A172 (cell line): ENCODE results near the gene TCOF1. TPM values are rescaled to one million over a fixed set of nuclear protein-coding genes. Genes with fewer than 3 reads are reported as not detected.

ENCODE experiments used
- DNase-seq: peaks from one replicate; pipeline ENCODE4 v3.0.0-alpha.2; 2015; ENCODE audit warnings: low spot score
- total RNA-seq: library from RNA; depleted of rRNA; stranded (reverse); fragments of >200 nt; shearing (Covaris generic); gene quantifications from 2 replicates; pipeline ENCODE4 v1.2.3, GENCODE V29; 2014

The TCOF1 gene
- total RNA-seq, 1 experiment from 2014 or later, result 56.5 TPM

- no peak for DNase-seq
Measured at GRCh38 chr5:150325426-150325825, 32.1 kb upstream of the TCOF1 start.

- no peak for DNase-seq
Measured at GRCh38 chr5:150326707-150327106, 30.8 kb upstream of the TCOF1 start.

GRCh38 chr5:150327139-150327538 is 30.4 kb upstream of the TCOF1 start:
- no peak for DNase-seq

- DNase-seq, result no peak
Measured at GRCh38 chr5:150328515-150328914, 29.0 kb upstream of the TCOF1 start.

GRCh38 chr5:150329038-150329437 is 28.5 kb upstream of the TCOF1 start:
- DNase-seq, result no peak

GRCh38 chr5:150329881-150330876 is 27.3 kb upstream of the TCOF1 start:
- no peak for DNase-seq

GRCh38 chr5:150333400-150333799 is 24.1 kb upstream of the TCOF1 start:
- no peak for DNase-seq

- DNase-seq, result no peak
Measured at GRCh38 chr5:150335778-150336177, 21.7 kb upstream of the TCOF1 start.

- no peak for DNase-seq
Measured at GRCh38 chr5:150338546-150338945, 19.0 kb upstream of the TCOF1 start.

- no peak for DNase-seq
Measured at GRCh38 chr5:150339165-150339564, 18.3 kb upstream of the TCOF1 start.

- no peak for DNase-seq
Measured at GRCh38 chr5:150339841-150340240, 17.7 kb upstream of the TCOF1 start.

GRCh38 chr5:150340614-150341255 is 16.8 kb upstream of the TCOF1 start:
- DNase-seq, result no peak

GRCh38 chr5:150341331-150341730 is 16.2 kb upstream of the TCOF1 start:
- DNase-seq, result no peak

GRCh38 chr5:150341989-150342388 is 15.5 kb upstream of the TCOF1 start:
- no peak for DNase-seq

- no peak for DNase-seq
Measured at GRCh38 chr5:150342583-150342982, 14.9 kb upstream of the TCOF1 start.

- no peak for DNase-seq
Measured at GRCh38 chr5:150343994-150344631, 13.4 kb upstream of the TCOF1 start.

GRCh38 chr5:150345716-150346115 is 11.8 kb upstream of the TCOF1 start:
- DNase-seq, result no peak

- no peak for DNase-seq
Measured at GRCh38 chr5:150346592-150346991, 10.9 kb upstream of the TCOF1 start.

GRCh38 chr5:150347003-150347402 is 10.5 kb upstream of the TCOF1 start:
- DNase-seq, result no peak

- no peak for DNase-seq
Measured at GRCh38 chr5:150347451-150347850, 10.0 kb upstream of the TCOF1 start.

GRCh38 chr5:150349681-150350275 is 7.7 kb upstream of the TCOF1 start:
- no peak for DNase-seq
